ENCODE measurements around the gene LILRB3.
A peak's percentile ranks its signal among the peaks of the same experiment; 100 is the strongest.
"Not testable (repeated sequence)": the region's sequence is repeated elsewhere in the genome, so short reads cannot be mapped to it uniquely, and the experiment has no call there.

The LILRB3 gene

DNA sequence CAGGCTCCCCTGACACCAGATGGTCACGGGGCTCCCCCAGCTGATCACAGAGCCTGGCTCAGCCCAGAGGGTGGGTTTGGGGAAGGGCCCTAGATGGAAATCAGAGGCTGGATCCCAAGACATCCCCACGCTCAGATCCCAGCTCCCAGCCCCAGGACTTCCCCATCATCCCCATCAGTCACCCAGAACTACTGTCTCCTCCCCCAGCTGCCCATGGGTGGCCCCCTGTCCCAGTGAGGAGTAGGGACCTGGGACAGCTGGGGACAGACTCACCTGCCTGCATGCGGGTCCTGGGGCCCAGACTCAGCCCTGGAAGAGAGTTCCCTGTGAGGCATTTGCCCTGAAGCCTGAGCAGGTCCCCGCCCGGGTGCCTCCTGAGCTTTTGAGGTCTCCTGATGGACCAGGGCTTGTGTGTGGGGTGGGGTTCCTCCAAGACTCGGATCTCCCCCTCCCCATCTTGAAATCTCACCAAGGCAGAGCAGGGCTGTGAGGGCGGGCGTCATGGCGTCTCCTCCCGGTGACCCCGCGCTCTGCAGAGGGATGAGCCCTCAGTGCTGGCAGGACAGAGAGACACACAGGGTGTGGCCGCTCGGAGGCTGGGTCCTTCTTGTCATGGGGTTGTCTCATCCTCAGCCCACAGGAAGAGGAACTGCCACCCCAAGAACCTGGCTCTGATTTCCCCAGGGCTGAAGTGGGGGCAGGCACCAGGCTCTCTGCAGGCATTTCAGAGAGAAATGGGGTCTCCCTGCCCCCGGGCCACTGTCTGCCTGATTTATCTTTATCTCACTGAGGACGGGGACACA is at the start of gene LILRB3:
Gene LILRB3 (minus strand): TSS at position 534 of the 803 bp plus-strand sequence. CDS start 31 bp downstream, at position 503.
- Mint-ChIP-seq H3K27me3 (peaks cover 15% of the 10 kb centered on the region), H3K27ac (ENCODE audit: low read depth) (peak within 1 kb of the TSS; percentile 53)
- H3K4me1 Mint-ChIP-seq; H3K4me3 Mint-ChIP-seq; DNase-seq (ENCODE audit: low spot score in 2 of 2); ATAC-seq (replicated peaks; ENCODE audit: extremely low read depth, poor library complexity, severe bottlenecking); H3K36me3 Mint-ChIP-seq (ENCODE audit: insufficient read depth); H3K9me3 Mint-ChIP-seq: not testable (repeated sequence)

DNA sequence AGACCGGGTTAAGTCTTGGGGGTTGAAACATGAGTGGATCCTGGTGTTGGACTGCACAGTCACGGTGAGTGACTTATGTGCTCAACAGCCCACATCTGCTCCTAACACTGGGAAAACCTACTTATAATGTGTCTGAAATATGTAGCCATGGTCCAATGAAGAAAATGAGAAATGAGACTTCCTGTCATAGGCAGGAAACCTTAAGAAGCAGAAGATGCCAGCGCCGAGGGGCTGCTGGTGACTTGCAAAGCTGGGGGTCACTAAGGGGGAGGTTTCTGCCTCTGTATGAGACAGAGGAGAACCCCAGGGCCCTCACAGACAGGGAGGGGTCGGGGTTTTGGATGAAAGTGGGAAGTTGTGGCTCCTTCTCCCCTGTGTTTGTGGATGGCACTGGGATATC is 49.4 kb upstream of the LILRB3 start:
- not testable (repeated sequence) for H3K27ac Mint-ChIP-seq (ENCODE audit: low read depth); H3K9me3 Mint-ChIP-seq; ATAC-seq (replicated peaks; ENCODE audit: extremely low read depth, poor library complexity, severe bottlenecking); H3K36me3 Mint-ChIP-seq (ENCODE audit: insufficient read depth); H3K4me1 Mint-ChIP-seq; H3K4me3 Mint-ChIP-seq; DNase-seq (ENCODE audit: low spot score in 2 of 2)
- peaks cover 79% of the 10 kb centered on the region for H3K27me3 Mint-ChIP-seq

GRCh38 chr19:54271587-54271986 is 48.8 kb upstream of the LILRB3 start:
- not testable (repeated sequence) for H3K9me3 Mint-ChIP-seq; H3K4me3 Mint-ChIP-seq; ATAC-seq (replicated peaks; ENCODE audit: extremely low read depth, poor library complexity, severe bottlenecking); H3K27ac Mint-ChIP-seq (ENCODE audit: low read depth); H3K4me1 Mint-ChIP-seq; DNase-seq (ENCODE audit: low spot score in 2 of 2); H3K36me3 Mint-ChIP-seq (ENCODE audit: insufficient read depth)
- H3K27me3 Mint-ChIP-seq, result peaks cover 82% of the 10 kb centered on the region

DNA sequence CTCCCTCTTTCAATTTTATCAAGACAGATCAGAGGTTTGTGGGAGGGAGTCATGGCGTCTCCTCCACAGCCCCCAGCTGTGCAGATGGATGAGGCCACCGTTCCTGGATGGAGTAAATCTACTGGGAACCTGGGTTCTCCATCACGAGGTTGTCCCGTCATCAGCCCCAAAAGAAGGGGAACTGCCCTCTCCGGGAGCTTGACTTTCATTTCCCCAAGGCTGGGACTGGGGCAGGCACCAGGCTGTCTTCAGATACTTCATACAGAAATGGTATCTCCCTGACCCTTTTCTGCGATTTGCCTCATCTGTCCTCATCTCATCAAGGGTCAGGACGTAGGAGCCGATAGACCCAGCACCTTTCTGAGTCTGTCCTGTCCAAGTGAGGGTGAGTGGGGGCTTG is 48.3 kb upstream of the LILRB3 start:
- H3K36me3 Mint-ChIP-seq (ENCODE audit: insufficient read depth), result no peaks in the 10 kb centered on the region
- ATAC-seq (replicated peaks; ENCODE audit: extremely low read depth, poor library complexity, severe bottlenecking) (no peak), DNase-seq (ENCODE audit: low spot score in 2 of 2) (no peak)
- peaks cover 87% of the 10 kb centered on the region for H3K27me3 Mint-ChIP-seq
- no peak overlapping the region for H3K4me3 Mint-ChIP-seq
- no peaks in the 10 kb centered on the region for H3K4me1 Mint-ChIP-seq
- H3K27ac Mint-ChIP-seq (ENCODE audit: low read depth), result no peak overlapping the region
- no peaks in the 10 kb centered on the region for H3K9me3 Mint-ChIP-seq

GRCh38 chr19:54268936-54269335 is 46.1 kb upstream of the LILRB3 start:
- Mint-ChIP-seq H3K27ac (ENCODE audit: low read depth) (no peak overlapping the region), H3K4me1 (no peaks in the 10 kb centered on the region), H3K9me3 (no peaks in the 10 kb centered on the region), H3K4me3 (no peak overlapping the region), H3K27me3 (peaks cover 84% of the 10 kb centered on the region), H3K36me3 (ENCODE audit: insufficient read depth) (no peaks in the 10 kb centered on the region)
- ATAC-seq (replicated peaks; ENCODE audit: extremely low read depth, poor library complexity, severe bottlenecking), result no peak
- no peak for DNase-seq (ENCODE audit: low spot score in 2 of 2)

GRCh38 chr19:54266133-54266532 is 43.3 kb upstream of the LILRB3 start:
- no peak overlapping the region for H3K27ac Mint-ChIP-seq (ENCODE audit: low read depth)

GRCh38 chr19:54262470-54262869 is 39.7 kb upstream of the LILRB3 start:
- Mint-ChIP-seq H3K4me1 (no peaks in the 10 kb centered on the region), H3K27me3 (peaks cover 37% of the 10 kb centered on the region), H3K4me3 (no peak overlapping the region), H3K9me3 (no peaks in the 10 kb centered on the region), H3K36me3 (ENCODE audit: insufficient read depth) (no peaks in the 10 kb centered on the region), H3K27ac (ENCODE audit: low read depth) (no peak overlapping the region)
- ATAC-seq (replicated peaks; ENCODE audit: extremely low read depth, poor library complexity, severe bottlenecking), result no peak
- no peak for DNase-seq (ENCODE audit: low spot score in 2 of 2)

More at GRCh38 chr19:54266133-54266532, 43.3 kb upstream of the LILRB3 start:
- Mint-ChIP-seq H3K9me3 (no peaks in the 10 kb centered on the region), H3K27me3 (peaks cover 57% of the 10 kb centered on the region), H3K4me3 (no peak overlapping the region), H3K4me1 (no peaks in the 10 kb centered on the region), H3K36me3 (ENCODE audit: insufficient read depth) (no peaks in the 10 kb centered on the region)
- ATAC-seq (replicated peaks; ENCODE audit: extremely low read depth, poor library complexity, severe bottlenecking), result no peak
- DNase-seq (ENCODE audit: low spot score in 2 of 2), result peak; percentile 41 to 46

DNA sequence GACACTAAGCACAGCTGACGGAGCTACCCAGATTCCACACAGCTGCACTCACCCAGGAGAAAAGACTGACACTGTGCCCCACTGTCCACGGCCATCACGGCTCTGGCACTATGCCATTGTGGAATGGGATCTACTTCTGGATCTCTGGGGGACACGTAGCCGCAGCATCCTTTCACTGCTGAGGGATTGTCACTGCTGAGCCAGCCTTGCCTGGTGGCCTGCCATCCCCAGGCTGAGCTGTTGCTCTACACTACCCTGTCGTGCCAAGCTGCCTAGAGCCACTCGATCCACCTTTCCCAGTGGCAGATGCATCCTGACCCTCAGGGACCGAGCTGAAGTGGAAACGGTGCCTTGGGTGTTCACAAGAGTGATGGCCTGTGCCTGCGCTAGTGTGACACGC is 39.3 kb upstream of the LILRB3 start:
- H3K36me3 Mint-ChIP-seq (ENCODE audit: insufficient read depth), result no peaks in the 10 kb centered on the region
- peaks cover 38% of the 10 kb centered on the region for H3K27me3 Mint-ChIP-seq
- H3K9me3 Mint-ChIP-seq, result no peaks in the 10 kb centered on the region
- ATAC-seq (replicated peaks; ENCODE audit: extremely low read depth, poor library complexity, severe bottlenecking) (no peak), DNase-seq (ENCODE audit: low spot score in 2 of 2) (no peak)
- no peak overlapping the region for H3K4me3 Mint-ChIP-seq
- no peaks in the 10 kb centered on the region for H3K4me1 Mint-ChIP-seq
- H3K27ac Mint-ChIP-seq (ENCODE audit: low read depth), result no peak overlapping the region

GRCh38 chr19:54257116-54257480 is 34.3 kb upstream of the LILRB3 start, which contains the start of gene LILRB5:
LILRB5 (minus strand) TSS chr19:54257273; CDS start chr19:54257193, 80 bp downstream.
- H3K36me3 Mint-ChIP-seq (ENCODE audit: insufficient read depth), result no peaks in the 10 kb centered on the region
- no peak within 1 kb of the TSS for H3K4me3 Mint-ChIP-seq
- H3K27me3 Mint-ChIP-seq, result peaks cover 39% of the 10 kb centered on the region
- no peaks in the 10 kb centered on the region for H3K9me3 Mint-ChIP-seq
- H3K4me1 Mint-ChIP-seq, result no peaks in the 10 kb centered on the region
- no peak within 1 kb of the TSS for H3K27ac Mint-ChIP-seq (ENCODE audit: low read depth)
- ATAC-seq (replicated peaks; ENCODE audit: extremely low read depth, poor library complexity, severe bottlenecking), result no peak
- DNase-seq (ENCODE audit: low spot score in 2 of 2), result no peak

DNA sequence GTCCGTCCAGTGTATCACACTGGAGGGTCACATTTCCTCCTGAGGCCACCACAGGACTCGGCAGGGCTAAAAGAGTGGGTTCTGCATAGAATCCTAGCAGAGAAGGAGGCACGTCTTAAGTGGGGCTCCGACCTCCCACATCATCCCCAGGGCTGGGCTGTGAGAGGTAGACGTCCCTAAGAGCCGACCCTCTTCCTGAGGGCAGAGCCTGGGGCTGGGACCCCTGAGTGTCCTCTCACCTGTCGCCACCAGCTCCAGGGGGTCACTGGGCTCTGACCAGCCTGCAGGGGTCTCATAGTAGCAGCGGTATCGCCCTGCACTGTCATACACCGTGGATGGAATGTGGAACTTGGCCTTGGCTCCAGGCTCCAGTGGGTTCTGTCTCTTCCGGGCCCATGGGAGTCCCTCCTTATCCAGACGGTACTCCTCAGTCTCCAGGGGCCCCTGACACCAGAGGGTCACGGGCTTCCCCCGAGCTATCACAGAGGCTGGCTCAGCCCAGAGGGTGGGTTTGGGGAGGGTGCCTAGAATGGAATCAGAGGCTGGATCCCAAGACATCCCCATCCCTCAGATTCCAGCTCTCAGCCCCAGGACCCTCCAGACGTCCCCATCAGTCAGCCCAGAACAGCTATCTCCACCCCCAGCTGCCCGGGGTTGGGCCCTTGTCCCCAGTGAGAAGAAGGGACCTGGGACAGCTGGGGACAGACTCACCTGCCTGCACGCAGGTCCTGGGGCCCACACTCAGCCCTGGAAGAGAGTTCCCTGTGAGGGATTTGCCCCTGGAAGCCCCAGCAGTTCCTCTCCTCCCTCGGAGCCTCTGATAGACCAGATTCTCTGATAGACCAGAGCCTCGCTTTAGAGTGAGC is 33.7 kb upstream of the LILRB3 start:
- H3K4me1 Mint-ChIP-seq, result no peaks in the 10 kb centered on the region
- DNase-seq (ENCODE audit: low spot score in 2 of 2), result no peak
- no peak overlapping the region for H3K27ac Mint-ChIP-seq (ENCODE audit: low read depth)
- no peak overlapping the region for H3K4me3 Mint-ChIP-seq
- no peak for ATAC-seq (replicated peaks; ENCODE audit: extremely low read depth, poor library complexity, severe bottlenecking)
- H3K9me3 Mint-ChIP-seq, result no peaks in the 10 kb centered on the region
- no peaks in the 10 kb centered on the region for H3K36me3 Mint-ChIP-seq (ENCODE audit: insufficient read depth)
- H3K27me3 Mint-ChIP-seq, result peaks cover 42% of the 10 kb centered on the region

DNA sequence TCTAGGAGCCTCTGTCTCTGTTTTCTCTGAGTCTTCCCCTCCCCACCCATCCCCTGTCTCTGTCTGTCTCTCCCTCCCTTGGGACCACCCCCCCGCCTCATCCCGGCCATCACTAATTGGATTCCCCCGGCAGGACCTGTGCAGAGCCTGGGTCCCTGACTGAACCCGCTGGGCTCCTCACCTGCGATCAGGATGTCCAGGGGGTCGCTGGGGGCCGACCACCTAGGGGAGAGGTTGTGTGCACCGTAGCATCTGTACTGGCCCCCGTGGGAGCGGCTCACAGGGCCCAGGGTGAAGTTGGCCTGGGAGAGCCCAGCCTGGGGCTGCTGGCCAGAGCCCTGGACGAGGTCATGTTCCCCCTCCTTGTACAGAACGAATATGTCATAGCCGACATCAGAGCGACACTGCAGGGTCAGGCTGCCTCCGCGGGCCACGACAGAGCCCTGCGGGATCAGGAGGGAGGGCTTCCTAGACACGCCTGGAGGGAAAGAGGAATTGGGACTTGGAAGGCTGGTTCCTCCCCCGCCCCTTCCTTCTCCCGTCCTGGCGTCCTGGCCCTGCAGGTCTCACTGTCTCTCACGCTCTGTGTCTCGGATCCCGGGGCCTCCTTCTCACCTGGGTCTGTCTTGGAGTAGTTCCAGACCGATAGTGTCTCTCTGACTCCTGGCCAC is 32.4 kb upstream of the LILRB3 start:
- Mint-ChIP-seq H3K36me3 (ENCODE audit: insufficient read depth) (no peaks in the 10 kb centered on the region), H3K27ac (ENCODE audit: low read depth) (no peak overlapping the region), H3K4me1 (no peaks in the 10 kb centered on the region), H3K9me3 (no peaks in the 10 kb centered on the region), H3K4me3 (no peak overlapping the region), H3K27me3 (peaks cover 42% of the 10 kb centered on the region)
- ATAC-seq (replicated peaks; ENCODE audit: extremely low read depth, poor library complexity, severe bottlenecking) (no peak), DNase-seq (ENCODE audit: low spot score in 2 of 2) (no peak)

- ATAC-seq (replicated peaks; ENCODE audit: extremely low read depth, poor library complexity, severe bottlenecking), result no peak
- H3K4me3 Mint-ChIP-seq, result no peak overlapping the region
- H3K27me3 Mint-ChIP-seq, result peaks cover 42% of the 10 kb centered on the region
- no peaks in the 10 kb centered on the region for H3K4me1 Mint-ChIP-seq
- DNase-seq (ENCODE audit: low spot score in 2 of 2), result no peak
- no peaks in the 10 kb centered on the region for H3K36me3 Mint-ChIP-seq (ENCODE audit: insufficient read depth)
- no peaks in the 10 kb centered on the region for H3K9me3 Mint-ChIP-seq
- no peak overlapping the region for H3K27ac Mint-ChIP-seq (ENCODE audit: low read depth)
Observed at GRCh38 chr19:54254195-54254906, 31.5 kb upstream of the LILRB3 start.

Data from central memory CD8-positive, alpha-beta T cell (primary cell).